Measurements from ENCODE around the gene ADCY2. TPM values are rescaled to one million over a fixed set of nuclear protein-coding genes. Genes with fewer than 3 reads are reported as not detected.

Gene ADCY2
- polyA plus RNA-seq, 1 donor (not counting 4 experiments of a cell fraction or from before 2014, with no cell fraction given), result 0.13 TPM

GRCh38 chr5:7540736-7541485 is 145.0 kb downstream of the ADCY2 start:
- dilution Hi-C loops (cut with MboI; ENCODE audit: extremely low pct_ligation_motif_present, low sequenced_read_pairs), result no loop called here
- H3K27me3 ChIP-seq (ENCODE audit: control insufficient read depth, extremely low read depth, insufficient read depth, low read length), result no peaks in the 10 kb centered on the region
- no peaks in the 10 kb centered on the region for H3K36me3 ChIP-seq (ENCODE audit: control insufficient read depth in 2 of 2, extremely low read depth in 1 of 2, insufficient read depth in 2 of 2, low read length in 2 of 2)
- FAIRE-seq (no peak), DNase-seq (ENCODE audit: low read depth, low spot score) (no peak)
- no peaks in the 10 kb centered on the region for H4K20me1 ChIP-seq (ENCODE audit: control insufficient read depth, extremely low read depth, insufficient read depth, low read length)
- H3K9me3 ChIP-seq (ENCODE audit: control insufficient read depth, low read depth, low read length), result no peaks in the 10 kb centered on the region
- no peaks in the 10 kb centered on the region for H3K79me2 ChIP-seq (ENCODE audit: control insufficient read depth, insufficient read depth, low read length)
- no peak overlapping the region for H3K4me3 ChIP-seq (ENCODE audit: control insufficient read depth in 2 of 3, extremely low read depth in 1 of 3, insufficient read depth in 2 of 3, low read depth in 1 of 3, low read length in 3 of 3)
- no peaks in the 10 kb centered on the region for H3K9me1 ChIP-seq (ENCODE audit: control insufficient read depth, extremely low read depth, insufficient read depth, low read length)
- H3K4me2 ChIP-seq (ENCODE audit: control insufficient read depth, extremely low read depth, insufficient read depth, low read depth, low read length), result no peak overlapping the region
- no peak overlapping the region for H3K9ac ChIP-seq (ENCODE audit: control insufficient read depth, extremely low read depth, insufficient read depth, low read length)
- TF ChIP-seq CTCF (optimal IDR thresholded peaks at IDR 0.05 in 1 of 3, IDR thresholded peaks at IDR 0.05 in 1 of 3, conservative IDR thresholded peaks at IDR 0.05 in 1 of 3; ENCODE audit: extremely low read depth in 1 of 3, insufficient read depth in 2 of 3, low read length in 3 of 3) (no peak), EZH2 (IDR thresholded peaks at IDR 0.05; ENCODE audit: low read length) (no peak)
- no peak overlapping the region for H2AFZ ChIP-seq (ENCODE audit: control insufficient read depth, low read length)
- no peak overlapping the region for H3K27ac ChIP-seq (ENCODE audit: control insufficient read depth, insufficient read depth, low read length)
- H3K4me1 ChIP-seq (ENCODE audit: control insufficient read depth, extremely low read depth, insufficient read depth, low read length), result no peaks in the 10 kb centered on the region

DNA sequence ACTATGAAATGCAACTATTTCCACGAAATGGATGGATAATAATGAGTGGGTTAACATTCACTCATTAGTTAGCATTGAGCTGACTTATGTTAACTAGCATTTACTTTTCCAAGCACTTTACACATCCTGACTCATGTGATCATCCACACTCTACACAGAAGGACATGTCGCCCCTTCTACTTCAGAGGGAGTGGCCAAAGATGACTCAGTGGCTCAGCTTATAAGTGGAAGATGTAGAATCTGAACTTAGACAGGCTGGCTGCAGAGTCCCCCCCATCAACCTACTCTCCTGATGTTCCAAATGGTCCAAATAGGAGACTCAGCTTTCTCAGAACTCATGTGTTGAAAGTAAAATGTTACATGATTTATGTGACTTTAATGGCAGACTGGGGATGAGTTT is 146.0 kb downstream of the ADCY2 start:
- H3K9ac ChIP-seq (ENCODE audit: control insufficient read depth, extremely low read depth, insufficient read depth, low read length), result no peak overlapping the region
- no peak for TF ChIP-seq EZH2 (IDR thresholded peaks at IDR 0.05; ENCODE audit: low read length)
- no peak for TF ChIP-seq CTCF (optimal IDR thresholded peaks at IDR 0.05 in 1 of 3, IDR thresholded peaks at IDR 0.05 in 1 of 3, conservative IDR thresholded peaks at IDR 0.05 in 1 of 3; ENCODE audit: extremely low read depth in 1 of 3, insufficient read depth in 2 of 3, low read length in 3 of 3)
- no peak overlapping the region for H3K4me2 ChIP-seq (ENCODE audit: control insufficient read depth, extremely low read depth, insufficient read depth, low read depth, low read length)
- H3K4me3 ChIP-seq (ENCODE audit: control insufficient read depth in 2 of 3, extremely low read depth in 1 of 3, insufficient read depth in 2 of 3, low read depth in 1 of 3, low read length in 3 of 3), result no peak overlapping the region
- H3K27me3 ChIP-seq (ENCODE audit: control insufficient read depth, extremely low read depth, insufficient read depth, low read length), result no peaks in the 10 kb centered on the region
- H2AFZ ChIP-seq (ENCODE audit: control insufficient read depth, low read length), result no peak overlapping the region
- FAIRE-seq (no peak), DNase-seq (ENCODE audit: low read depth, low spot score) (no peak)
- no peaks in the 10 kb centered on the region for H3K79me2 ChIP-seq (ENCODE audit: control insufficient read depth, insufficient read depth, low read length)
- no peaks in the 10 kb centered on the region for H3K9me1 ChIP-seq (ENCODE audit: control insufficient read depth, extremely low read depth, insufficient read depth, low read length)
- H3K36me3 ChIP-seq (ENCODE audit: control insufficient read depth in 2 of 2, extremely low read depth in 1 of 2, insufficient read depth in 2 of 2, low read length in 2 of 2), result no peaks in the 10 kb centered on the region
- no peaks in the 10 kb centered on the region for H4K20me1 ChIP-seq (ENCODE audit: control insufficient read depth, extremely low read depth, insufficient read depth, low read length)
- H3K9me3 ChIP-seq (ENCODE audit: control insufficient read depth, low read depth, low read length), result no peaks in the 10 kb centered on the region
- H3K27ac ChIP-seq (ENCODE audit: control insufficient read depth, insufficient read depth, low read length), result no peak overlapping the region
- H3K4me1 ChIP-seq (ENCODE audit: control insufficient read depth, extremely low read depth, insufficient read depth, low read length), result no peaks in the 10 kb centered on the region
- dilution Hi-C loops (cut with MboI; ENCODE audit: extremely low pct_ligation_motif_present, low sequenced_read_pairs), result no loop called here

All from keratinocyte (primary cell).